Left colon (tissue), 2 donors: ENCODE measurements around the gene ZFYVE1. TPM values are rescaled to one million over a fixed set of nuclear protein-coding genes. Genes with fewer than 3 reads are reported as not detected.
"Not testable (repeated sequence)": the region's sequence is repeated elsewhere in the genome, so short reads cannot be mapped to it uniquely, and the experiment has no call there.

Experiments used
- ATAC-seq: fragments of 200-7000 bp; cut with Tn5 transposase; one replicate; pipeline ENCODE4 v1.9.1; 2020; ENCODE audit warnings: mild to moderate bottlenecking, moderate library complexity
- DNase-seq, 2 donors: peaks; one replicate each; pipeline ENCODE4 v3.0.0-alpha.2; 2020
- intact Hi-C, 2 donors: fragments of 100-400 bp; cut with DNase I in 1 of 2; cut with micrococcal nuclease in 1 of 2; formaldehyde crosslinking; loops; one replicate each; pipeline versions ENCODE4 v1.11.2 to v1.14.0; 2022; cut with DNase I, micrococcal nuclease
- long read RNA-seq: library from polyadenylated mRNA; unstranded; transcript quantifications from one replicate; pipeline ENCODE4 v2.0.0, GENCODE V29; 2021
- total RNA-seq, 2 donors: library from RNA; stranded (reverse); fragmentation: NEBNext Ultra II Directional; extraction: Animal tissue kit (Norgen Biotek cat#: 25700); gene quantifications; one replicate each; pipeline ENCODE4 v1.2.1, GENCODE V29; 2021
- donor health status: DM: no; HTN: no; CAD: no.
- donor health status: DM: yes; HTN: yes; CAD: no.

ZFYVE1 gene
- total RNA-seq, result 10 to 100 TPM; 13.4 to 19.9 TPM
- long read RNA-seq, full-length matches to known transcripts, result 1 of 6 reads
- long read RNA-seq, partial matches to known transcripts, result 5 of 6 reads
- long read RNA-seq, other reads (novel, unspliced or antisense), result 0 of 6 reads

- peak; percentile 95 to 99 for DNase-seq
- intact Hi-C loops, result no loop called here
- ATAC-seq, result peak; percentile 97
Measured at GRCh38 chr14:73026845-73027542, at the start of gene ZFYVE1. TSS of gene ZFYVE1 (minus strand) at chr14:73027106. CDS start at chr14:73024508, 2,598 bp downstream.

GRCh38 chr14:73069585-73069984, 42.7 kb upstream of the ZFYVE1 start:
- DNase-seq (no peak), ATAC-seq (no peak)
- intact Hi-C loops, result no loop called here

DNA sequence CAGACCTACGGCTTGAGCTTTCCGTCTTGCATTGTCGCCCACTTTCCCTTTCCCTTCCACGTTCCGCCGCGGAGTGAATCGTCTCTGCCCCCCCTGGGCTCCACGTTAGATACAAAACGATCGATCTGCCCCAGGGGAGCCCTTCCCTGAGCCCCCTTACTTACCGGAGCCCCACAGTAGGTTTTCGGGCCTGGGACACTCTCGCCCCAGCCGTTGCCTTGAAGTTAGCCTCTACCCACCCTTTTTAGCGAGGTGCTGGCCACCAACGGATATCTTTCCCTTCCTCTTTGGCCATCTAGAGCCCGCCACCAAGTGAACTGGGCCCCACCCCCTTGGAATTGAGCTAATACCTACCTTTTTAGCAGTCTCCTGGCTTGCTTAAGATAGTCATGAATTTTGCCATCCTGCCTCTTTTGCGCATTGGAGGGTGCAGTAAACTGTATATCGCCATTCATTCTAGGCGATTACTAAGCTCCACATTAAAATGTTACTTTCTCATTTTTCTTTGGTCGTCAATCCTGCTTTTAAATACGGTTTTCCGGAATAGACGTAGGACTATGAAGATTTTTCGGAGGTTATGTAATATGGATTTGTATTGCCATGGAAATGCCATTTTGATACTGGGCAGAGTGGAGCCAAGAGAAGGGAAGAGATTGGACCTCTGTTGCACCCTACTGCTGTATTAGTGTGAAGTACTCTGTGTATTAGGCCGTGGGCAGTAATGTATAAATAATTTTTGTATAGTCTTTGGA, 32.2 kb upstream of the ZFYVE1 start:
- peak; percentile 28 for ATAC-seq
- intact Hi-C loops, result no loop called here
- DNase-seq, result no peak

GRCh38 chr14:73058224-73058921, 31.5 kb upstream of the ZFYVE1 start, which contains the start of gene RBM25:
TSS of gene RBM25 (plus strand) at chr14:73058534. CDS start at chr14:73071642, 13,108 bp downstream.
- peak; percentile 96 to 97 for DNase-seq
- peak; percentile 96 for ATAC-seq

DNA sequence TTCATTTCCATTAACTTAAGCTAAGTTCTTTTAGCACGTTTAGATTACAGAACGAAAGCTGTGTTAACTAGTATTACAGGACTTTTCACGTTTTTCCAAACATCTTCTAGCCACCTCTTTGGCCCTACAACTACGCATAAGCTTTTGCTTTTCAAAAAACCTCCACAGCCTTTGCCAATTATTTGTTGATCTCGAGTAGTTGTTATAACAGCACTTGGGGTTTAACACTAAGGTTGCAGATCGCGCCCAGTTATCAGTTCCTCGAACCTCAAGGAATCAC, 31.0 kb upstream of the ZFYVE1 start:
- intact Hi-C loops, result no loop called here
- DNase-seq (no peak), ATAC-seq (peak; percentile 1)

More at GRCh38 chr14:73058224-73058921, 31.5 kb upstream of the ZFYVE1 start, which contains the start of gene RBM25:
- intact Hi-C loops, result no loop called here

- no peak for ATAC-seq
- no peak for DNase-seq
- intact Hi-C loops, result no loop called here
Measured at GRCh38 chr14:73055251-73055650, 28.3 kb upstream of the ZFYVE1 start.

GRCh38 chr14:73049428-73049827, 22.5 kb upstream of the ZFYVE1 start:
- intact Hi-C loops, result no loop called here
- DNase-seq (no peak), ATAC-seq (no peak)

- intact Hi-C loops, result no loop called here
- no peak for ATAC-seq
- no peak for DNase-seq
Measured at GRCh38 chr14:73047808-73048207, 20.9 kb upstream of the ZFYVE1 start.

DNA sequence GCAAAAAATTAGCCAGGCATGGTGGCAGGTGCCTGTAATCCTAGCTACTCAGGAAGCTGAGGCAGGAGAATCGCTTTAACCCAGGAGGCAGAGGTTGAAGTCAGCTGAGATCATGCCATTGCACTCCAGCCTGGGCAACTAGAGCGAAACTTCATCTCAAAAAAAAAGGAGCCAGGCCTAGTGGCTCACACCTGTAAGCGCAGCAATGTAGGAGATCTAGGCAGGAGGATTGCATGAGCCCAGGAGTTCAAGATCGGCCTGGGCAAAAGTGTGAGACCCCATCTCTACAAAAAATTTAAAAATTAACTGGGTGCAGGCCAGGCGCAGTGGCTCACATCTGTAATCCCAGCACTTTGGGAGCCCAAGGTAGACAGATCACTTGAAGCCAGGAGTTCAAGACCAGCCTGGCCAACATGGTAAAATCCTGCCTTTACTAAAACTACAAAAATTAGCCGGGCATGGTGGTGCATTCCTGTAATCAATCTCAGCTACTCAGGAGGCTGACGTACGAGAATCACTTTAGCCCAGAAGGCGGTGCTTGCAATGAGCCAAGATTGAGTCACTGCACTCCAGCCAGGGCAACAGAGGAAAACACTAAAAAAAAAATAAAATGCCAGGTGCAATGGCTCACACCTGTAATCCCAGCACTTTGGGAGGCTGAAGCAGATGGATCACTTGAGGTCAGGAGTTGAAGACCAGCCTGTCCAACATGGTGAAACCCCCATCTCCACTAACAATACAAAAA, 10.0 kb upstream of the ZFYVE1 start:
- intact Hi-C loops, DNase-seq, ATAC-seq: not testable (repeated sequence)

GRCh38 chr14:73027984-73028383, 1.1 kb upstream of the ZFYVE1 start:
- DNase-seq (no peak), ATAC-seq (no peak)
- intact Hi-C loops, result no loop called here

GRCh38 chr14:73027546-73027945, 640 bp upstream of the ZFYVE1 start:
- DNase-seq (no peak), ATAC-seq (no peak)
- intact Hi-C loops, result no loop called here

GRCh38 chr14:73026243-73026844, 562 bp downstream of the ZFYVE1 start:
- intact Hi-C loops, result no loop called here
- DNase-seq, result no peak
- no peak for ATAC-seq

DNA sequence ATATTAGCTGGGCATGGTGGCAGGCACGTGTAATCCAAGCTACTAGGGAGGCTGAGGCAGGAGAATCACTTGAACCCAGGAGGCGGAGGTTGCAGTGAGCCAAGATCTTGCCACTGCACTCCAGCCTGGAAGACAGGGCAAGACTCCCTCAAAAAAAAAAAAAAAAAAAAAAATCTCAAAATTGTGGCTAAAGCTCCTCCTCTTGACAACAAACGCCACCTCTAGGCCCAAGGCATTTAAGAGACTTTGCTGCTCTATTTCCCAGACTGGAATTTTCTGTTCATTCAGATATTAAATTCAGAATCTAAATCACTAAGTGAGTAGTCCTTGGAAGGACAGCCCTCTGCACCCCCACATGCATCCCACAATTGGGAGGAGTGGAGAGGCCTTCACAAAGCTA, 1.4 kb downstream of the ZFYVE1 start:
- DNase-seq, result no peak
- intact Hi-C loops, result no loop called here
- ATAC-seq, result no peak

DNA sequence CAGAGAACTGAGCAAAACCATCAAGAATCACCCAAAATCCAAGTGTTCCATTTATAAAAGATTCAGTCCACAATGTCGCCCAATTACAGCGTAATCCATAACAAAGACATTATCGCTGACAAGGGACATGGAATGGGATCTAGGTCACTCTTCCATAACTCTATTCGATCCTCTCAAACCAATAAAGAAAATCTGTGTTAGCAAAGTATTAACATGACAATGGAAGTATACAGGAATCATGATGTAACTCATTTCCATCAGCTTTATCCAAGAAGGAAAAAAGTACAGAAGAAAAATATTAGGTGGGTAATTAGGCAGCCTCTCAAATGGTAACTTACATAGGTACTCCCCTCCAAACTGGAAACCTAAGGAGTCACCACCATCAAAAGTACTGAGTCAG, 4.9 kb downstream of the ZFYVE1 start:
- intact Hi-C loops, result no loop called here
- no peak for DNase-seq
- ATAC-seq, result no peak

DNA sequence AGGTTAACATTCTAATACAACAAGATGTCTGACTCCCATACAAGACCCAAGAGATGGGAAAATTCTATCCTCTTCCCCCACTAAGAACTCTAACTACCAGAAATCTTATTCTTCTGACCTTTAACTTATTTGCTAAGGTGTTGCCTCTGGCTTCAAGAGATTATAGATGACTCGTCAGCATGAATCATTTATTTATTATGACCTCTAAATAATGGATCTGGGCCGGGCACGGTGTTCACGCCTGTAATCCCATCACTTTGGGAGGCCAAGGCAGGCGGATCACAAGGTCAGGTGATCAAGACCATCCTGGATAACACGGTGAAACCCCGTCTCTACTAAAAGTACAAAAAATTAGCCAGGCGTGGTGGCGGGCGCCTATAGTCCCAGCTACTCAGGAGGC, 10.9 kb downstream of the ZFYVE1 start:
- intact Hi-C loops, DNase-seq: not testable (repeated sequence)
- peak; percentile 31 for ATAC-seq

- DNase-seq, ATAC-seq: not testable (repeated sequence)
Measured at GRCh38 chr14:73015552-73015951, 11.4 kb downstream of the ZFYVE1 start.

DNA sequence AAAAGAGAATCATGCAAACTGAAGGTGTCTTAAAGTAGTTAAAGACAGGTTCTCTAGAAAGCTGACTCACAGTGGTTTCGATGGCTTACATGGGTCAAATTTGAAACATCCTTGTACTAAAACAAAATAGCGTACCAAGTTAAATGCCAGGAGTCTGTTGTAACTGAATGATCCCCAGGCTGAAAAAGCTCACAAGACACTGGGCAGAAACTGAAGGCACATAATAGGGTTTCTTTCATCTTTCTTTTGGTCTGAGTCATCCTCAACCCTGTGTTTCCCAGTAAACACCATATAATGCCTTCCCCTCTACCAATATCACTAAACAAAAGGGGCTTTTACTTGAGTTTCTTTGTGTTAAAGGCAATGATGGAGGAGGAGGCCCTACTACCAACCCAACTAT, 12.8 kb downstream of the ZFYVE1 start:
- intact Hi-C loops, result no loop called here
- no peak for DNase-seq
- no peak for ATAC-seq

More at GRCh38 chr14:73015552-73015951, 11.4 kb downstream of the ZFYVE1 start:
- intact Hi-C loops, result not testable (repeated sequence)

DNA sequence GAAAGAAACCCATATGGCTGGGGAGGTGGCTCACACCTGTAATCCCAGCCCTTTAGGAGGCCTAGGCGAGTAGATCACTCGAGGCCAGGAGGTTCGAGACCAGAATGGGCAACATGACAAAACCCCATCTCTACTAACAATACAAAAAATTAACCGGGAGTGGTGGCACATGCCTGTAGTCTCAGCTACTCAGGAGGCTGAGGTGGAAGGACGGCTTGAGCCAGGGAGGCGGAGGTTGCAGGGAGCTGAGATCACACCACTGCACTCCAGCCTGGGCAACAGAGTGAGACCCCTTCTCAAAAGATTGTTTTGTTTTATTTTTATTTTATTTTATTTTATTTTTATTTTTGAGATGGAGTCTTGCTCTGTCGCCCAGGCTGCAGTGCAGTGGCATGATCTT, 15.7 kb downstream of the ZFYVE1 start:
- ATAC-seq, DNase-seq, intact Hi-C loops: not testable (repeated sequence)
